Peyer's patch (tissue), 4 donors: Measurements from ENCODE around the gene CTSA. TPM values are rescaled to one million over a fixed set of nuclear protein-coding genes. Genes with fewer than 3 reads are reported as not detected.

Source experiments
- DNase-seq, 3 donors: peaks; one replicate each; pipeline ENCODE4 v3.0.0-alpha.2; 2017 to 2019
- H3K27ac ChIP-seq, 4 donors: fragments of 200-600 bp; sonication (generic); one replicate each; pipeline ENCODE4 v1.5.1; 2016 to 2019
- H3K27me3 ChIP-seq, 2 donors: fragments of 200-600 bp; sonication (generic); one replicate each; pipeline ENCODE4 v1.5.1; 2019
- H3K36me3 ChIP-seq, 3 donors: fragments of 200-600 bp; sonication (generic); one replicate each; pipeline ENCODE4 v1.5.1; 2016 to 2019
- H3K4me1 ChIP-seq, 4 donors: fragments of 200-600 bp; sonication (generic); one replicate each; pipeline ENCODE4 v1.5.1; 2016 to 2019
- H3K4me3 ChIP-seq, 4 donors: fragments of 200-600 bp; sonication (generic); 1 replicate in 3 of 4; 2 replicates in 1 of 4; pipeline ENCODE4 v1.5.1; 2016 to 2019; ENCODE audit warnings: mild to moderate bottlenecking in 1 of 4
- H3K9me3 ChIP-seq, 4 donors: fragments of 200-600 bp; sonication (generic); one replicate each; pipeline ENCODE4 v1.5.1; 2016 to 2019; ENCODE audit warnings: mild to moderate bottlenecking in 1 of 4
- CTCF ChIP-seq, 6 experiments: fragments of 450-650 bp in 4 of 6; fragments of 200-600 bp in 2 of 6; sonication (generic) in 1 of 6; IDR thresholded peaks; one replicate each; pipeline ENCODE4 v1.5.1; 2017 to 2019; ENCODE audit warnings: antibody characterized with exemption in 6 of 6, mild to moderate bottlenecking in 3 of 6, moderate library complexity in 1 of 6
- POLR2A ChIP-seq, 2 donors: fragments of 450-650 bp; IDR thresholded peaks; one replicate each; pipeline ENCODE4 v1.5.1; 2017; ENCODE audit warnings: antibody characterized with exemption in 2 of 2, mild to moderate bottlenecking in 2 of 2, moderate library complexity in 2 of 2
- total RNA-seq, 4 donors: library from RNA; depleted of rRNA; stranded (reverse); fragments of >200 nt; gene quantifications; one replicate each; pipeline ENCODE4 v1.1.0, GENCODE V29; 2016

The CTSA gene
- total RNA-seq, 4 donors from 2014 or later, result 85.0 to 602 (median 258) TPM

- H3K36me3 ChIP-seq, result peaks cover 0 to 97% (median 0%) of the 10 kb centered on the region in 3 donors
- H3K27ac ChIP-seq, result no peak overlapping the region
Observed at GRCh38 chr20:45944965-45945677, 54.0 kb downstream of the CTSA start.

GRCh38 chr20:45945678-45946148 is 54.6 kb downstream of the CTSA start:
- Histone ChIP-seq H3K4me1 (peaks cover 0 to 6% (median 0%) of the 10 kb centered on the region in 4 donors), H3K4me3 (no peak overlapping the region), H3K27me3 (no peaks in the 10 kb centered on the region), H3K27ac (peak overlapping the region in 3 of 4 donors; percentile 57 to 65 (median 58)), H3K36me3 (peaks cover 0 to 97% (median 0%) of the 10 kb centered on the region in 3 donors), H3K9me3 (no peaks in the 10 kb centered on the region)
- no peak for DNase-seq
- no peak for TF ChIP-seq CTCF (IDR thresholded peaks at IDR 0.05)
- no peak for TF ChIP-seq POLR2A (IDR thresholded peaks at IDR 0.05)

More at GRCh38 chr20:45944965-45945677, 54.0 kb downstream of the CTSA start:
- Histone ChIP-seq H3K9me3 (no peaks in the 10 kb centered on the region), H3K27me3 (no peaks in the 10 kb centered on the region), H3K4me3 (no peak overlapping the region), H3K4me1 (peaks cover 0 to 6% (median 0%) of the 10 kb centered on the region in 4 donors)
- TF ChIP-seq CTCF (IDR thresholded peaks at IDR 0.05) (no peak), POLR2A (IDR thresholded peaks at IDR 0.05) (no peak)
- no peak for DNase-seq

DNA sequence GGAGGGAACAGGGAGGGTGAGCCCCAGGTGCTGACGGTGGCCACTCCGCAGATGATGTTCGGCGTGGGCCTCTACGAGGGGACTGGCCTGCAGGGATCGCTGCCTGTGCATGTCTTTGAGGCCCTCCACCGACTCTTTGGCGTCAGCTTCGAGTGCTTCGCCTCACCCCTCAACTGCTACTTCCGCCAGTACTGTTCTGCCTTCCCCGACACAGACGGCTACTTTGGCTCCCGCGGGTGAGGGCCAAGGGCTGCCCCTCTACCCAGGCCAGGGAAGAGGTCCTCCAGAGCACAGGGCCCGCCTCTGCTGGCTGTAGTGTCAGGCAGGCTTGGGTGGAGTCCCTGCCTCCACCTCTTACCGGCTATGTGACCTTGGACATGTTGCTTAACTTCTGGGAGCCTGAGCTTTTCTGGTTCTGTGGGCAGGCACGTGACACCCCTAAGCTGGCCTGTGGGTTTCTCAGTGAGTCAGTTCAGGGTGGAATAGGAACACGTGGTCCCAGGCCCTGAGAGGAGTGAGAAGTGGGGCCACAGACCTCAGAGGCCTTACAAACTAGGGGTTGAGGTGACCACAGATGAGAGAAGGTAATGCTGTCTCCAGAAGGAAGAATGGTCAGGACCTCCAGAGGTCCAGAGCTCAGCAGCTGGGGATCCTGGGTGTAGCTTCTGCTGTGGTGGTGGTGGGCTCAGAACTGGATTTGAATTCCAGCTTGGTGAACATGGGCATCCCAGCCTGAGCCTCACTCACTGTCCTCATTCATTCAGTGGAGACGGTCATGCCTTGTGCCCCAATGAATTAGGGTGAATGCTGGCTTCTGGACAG is 55.2 kb downstream of the CTSA start:
- Histone ChIP-seq H3K36me3 (peaks cover 0 to 97% (median 0%) of the 10 kb centered on the region in 3 donors), H3K4me3 (no peak overlapping the region), H3K27me3 (no peaks in the 10 kb centered on the region), H3K9me3 (no peaks in the 10 kb centered on the region), H3K27ac (peak overlapping the region in 3 of 4 donors; percentile 57 to 65 (median 58)), H3K4me1 (peaks cover 0 to 6% (median 0%) of the 10 kb centered on the region in 4 donors)
- TF ChIP-seq CTCF (IDR thresholded peaks at IDR 0.05) (no peak), POLR2A (IDR thresholded peaks at IDR 0.05) (no peak)
- DNase-seq, result peak in 2 of 3 donors; percentile 64 to 77

DNA sequence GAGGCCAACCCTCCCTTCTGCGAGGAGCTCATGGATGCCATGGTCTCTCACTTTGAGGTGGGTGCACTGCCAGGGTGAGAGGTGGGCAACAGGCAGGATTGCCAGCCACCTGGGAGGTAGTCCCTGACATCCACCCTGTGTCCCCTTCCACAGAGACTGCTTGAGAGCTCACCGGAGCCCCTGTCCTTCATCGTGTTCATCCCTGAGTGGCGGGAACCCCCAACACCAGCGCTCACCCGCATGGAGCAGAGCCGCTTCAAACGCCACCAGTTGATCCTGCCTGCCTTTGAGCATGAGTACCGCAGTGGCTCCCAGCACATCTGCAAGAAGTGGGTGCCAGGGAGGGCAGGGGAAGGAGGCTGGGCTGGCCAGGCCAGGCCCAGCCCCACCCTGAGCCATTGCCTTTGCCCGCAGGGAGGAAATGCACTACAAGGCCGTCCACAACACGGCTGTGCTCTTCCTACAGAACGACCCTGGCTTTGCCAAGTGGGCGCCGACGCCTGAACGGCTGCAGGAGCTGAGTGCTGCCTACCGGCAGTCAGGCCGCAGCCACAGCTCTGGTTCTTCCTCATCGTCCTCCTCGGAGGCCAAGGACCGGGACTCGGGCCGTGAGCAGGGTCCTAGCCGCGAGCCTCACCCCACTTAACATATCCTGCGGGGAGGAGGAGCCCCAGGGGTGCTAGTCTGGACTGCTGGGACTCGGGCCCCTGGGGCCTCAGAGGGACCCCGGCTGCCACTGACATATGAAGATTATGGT is 56.2 kb downstream of the CTSA start:
- Histone ChIP-seq H3K9me3 (no peaks in the 10 kb centered on the region), H3K4me3 (no peak overlapping the region), H3K36me3 (peaks cover 0 to 98% (median 0%) of the 10 kb centered on the region in 3 donors), H3K27me3 (no peaks in the 10 kb centered on the region), H3K27ac (peak overlapping the region in 2 of 4 donors; percentile 48 to 65), H3K4me1 (peaks cover 0 to 6% (median 0%) of the 10 kb centered on the region in 4 donors)
- no peak for TF ChIP-seq CTCF (IDR thresholded peaks at IDR 0.05)
- TF ChIP-seq POLR2A (IDR thresholded peaks at IDR 0.05), result no peak
- no peak for DNase-seq

DNA sequence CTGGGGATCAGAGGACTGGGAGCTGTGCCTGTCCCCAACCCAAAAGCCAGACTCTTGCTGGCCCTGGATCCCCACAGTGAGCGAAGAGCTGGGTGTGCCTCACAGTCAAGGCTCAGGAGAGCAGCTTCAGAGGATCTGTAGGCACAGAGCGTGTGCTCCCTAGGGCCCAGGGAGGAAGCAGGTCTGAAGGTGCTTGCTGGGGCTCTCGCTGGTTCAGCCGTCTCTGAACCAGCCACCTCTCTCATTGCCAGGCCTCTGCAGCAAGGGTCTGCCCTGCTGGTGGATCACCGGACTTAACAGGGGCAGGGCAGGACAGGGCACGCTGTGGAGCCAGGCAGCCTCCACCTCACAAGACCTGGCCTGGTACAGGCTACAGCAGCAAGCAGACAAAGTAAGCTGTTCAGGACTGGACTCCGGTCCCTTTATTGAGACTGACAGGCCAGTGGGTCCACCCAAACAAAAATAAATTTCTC is 57.2 kb downstream of the CTSA start:
- no peak for DNase-seq
- H3K4me1 ChIP-seq, result peaks cover 0 to 6% (median 0%) of the 10 kb centered on the region in 4 donors
- H3K4me3 ChIP-seq, result no peak overlapping the region
- H3K27me3 ChIP-seq, result no peaks in the 10 kb centered on the region
- H3K9me3 ChIP-seq, result no peaks in the 10 kb centered on the region
- H3K36me3 ChIP-seq, result peaks cover 0 to 98% (median 0%) of the 10 kb centered on the region in 3 donors
- H3K27ac ChIP-seq, result no peak overlapping the region
- TF ChIP-seq POLR2A (IDR thresholded peaks at IDR 0.05) (no peak), CTCF (IDR thresholded peaks at IDR 0.05) (no peak)
